GM13976 (cell line): ENCODE results near the gene SLC34A3.

Experiments used
- DNase-seq: peaks from one replicate; pipeline ENCODE4 v3.0.0; 2012; ENCODE audit warnings: low spot score
- CTCF ChIP-seq: IDR thresholded peaks from 2 replicates; pipeline ENCODE4 v1.5.1; 2012; ENCODE audit warnings: borderline replicate concordance, mild to moderate bottlenecking; ENCODE audit not compliant: insufficient read depth; ENCODE audit errors: extremely low read depth, missing control alignments, control extremely low read depth
- in situ Hi-C: fragments of 300-500 bp; cut with MboI; formaldehyde crosslinking; loops from one replicate; pipeline ENCODE4 v1.12.0; 2022; ENCODE audit warnings: low sequenced_read_pairs, mixed read lengths, inconsistent platforms; ENCODE audit not compliant: unreplicated experiment

Gene SLC34A3

GRCh38 chr9:137275588-137276472 lies 45.1 kb downstream of the SLC34A3 start:
- DNase-seq, result no peak
- TF ChIP-seq CTCF, result no peak
- in situ Hi-C loops, result loop anchor here (25.0 kb wide), 1 partner anchor 261 kb away; no protein-coding TSS in a partner anchor

- in situ Hi-C loops, result loop anchor here (25.0 kb wide), 1 partner anchor 261 kb away; no protein-coding TSS in a partner anchor
Observed at GRCh38 chr9:137276473-137277328, 46.0 kb downstream of the SLC34A3 start.

GRCh38 chr9:137277329-137278041 lies 46.8 kb downstream of the SLC34A3 start, which contains the start of gene TOR4A:
TOR4A (plus strand) TSS chr9:137277726; CDS start chr9:137278690, 964 bp downstream.
- DNase-seq, result peak; percentile 95
- TF ChIP-seq CTCF, result peak; percentile 26
- in situ Hi-C loops, result loop anchor here (25.0 kb wide), 1 partner anchor 260 kb away; no protein-coding TSS in a partner anchor

More at GRCh38 chr9:137276473-137277328, 46.0 kb downstream of the SLC34A3 start:
- no peak for TF ChIP-seq CTCF
- no peak for DNase-seq

- TF ChIP-seq CTCF, result no peak
- no peak for DNase-seq
- in situ Hi-C loops, result loop anchor here (25.0 kb wide), 1 partner anchor 259 kb away; no protein-coding TSS in a partner anchor
Observed at GRCh38 chr9:137278061-137278701, 47.5 kb downstream of the SLC34A3 start.

GRCh38 chr9:137278721-137279711 lies 48.3 kb downstream of the SLC34A3 start:
- TF ChIP-seq CTCF, result no peak
- in situ Hi-C loops, result loop anchor here (25.0 kb wide), 1 partner anchor 258 kb away; no protein-coding TSS in a partner anchor
- no peak for DNase-seq
